ENCODE measurements around the gene C19orf81. TPM values are rescaled to one million over a fixed set of nuclear protein-coding genes. Genes with fewer than 3 reads are reported as not detected.
A peak's percentile ranks its signal among the peaks of the same experiment; 100 is the strongest.

Gene C19orf81
- total and polyA plus RNA-seq, 9 of the 15 experiments (the other 6 are each of a cell fraction or from before 2014, with no cell fraction given) = 2.5 to 42.9 (median 33.0) TPM; not detected in 4

DNA sequence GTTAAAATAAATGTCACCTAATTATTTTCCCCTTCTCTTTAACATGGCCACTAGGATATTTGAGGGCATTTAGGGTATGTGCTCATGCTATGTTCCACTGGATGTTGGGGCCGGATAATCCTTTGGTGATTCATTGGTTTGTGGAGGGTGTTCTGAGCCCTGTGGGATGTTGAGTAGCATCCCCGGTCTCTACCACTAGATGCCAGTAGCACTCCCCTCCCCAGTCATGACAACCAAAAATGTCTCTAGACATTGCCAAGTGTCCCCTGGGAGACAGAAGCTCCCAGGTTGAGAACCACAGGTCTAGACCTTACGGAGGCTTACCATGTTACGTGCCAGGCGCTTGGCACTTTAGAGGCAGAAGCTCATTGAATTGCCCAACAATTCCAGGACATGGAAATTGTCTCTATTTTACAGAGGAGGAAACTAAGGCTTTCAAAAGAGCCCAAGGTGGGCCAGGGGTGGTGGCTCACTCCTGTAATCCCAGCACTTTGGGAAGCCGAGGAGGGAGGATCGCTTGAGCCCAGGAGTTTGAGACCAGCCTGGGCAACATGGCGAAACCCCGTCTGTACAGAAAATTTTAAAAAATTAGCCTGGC lies 56.3 kb downstream of the C19orf81 start (continued):
- TF ChIP-seq CREM (IDR thresholded peaks at IDR 0.05; ENCODE audit: low read depth) = 0 out of 2 replicates have a peak, but pooled peaks have one; percentile 15
- TF ChIP-seq HMG20A (CRISPR knock-in tag; conservative IDR thresholded peaks at IDR 0.05) = no peak
- TF ChIP-seq, protein P1, sequence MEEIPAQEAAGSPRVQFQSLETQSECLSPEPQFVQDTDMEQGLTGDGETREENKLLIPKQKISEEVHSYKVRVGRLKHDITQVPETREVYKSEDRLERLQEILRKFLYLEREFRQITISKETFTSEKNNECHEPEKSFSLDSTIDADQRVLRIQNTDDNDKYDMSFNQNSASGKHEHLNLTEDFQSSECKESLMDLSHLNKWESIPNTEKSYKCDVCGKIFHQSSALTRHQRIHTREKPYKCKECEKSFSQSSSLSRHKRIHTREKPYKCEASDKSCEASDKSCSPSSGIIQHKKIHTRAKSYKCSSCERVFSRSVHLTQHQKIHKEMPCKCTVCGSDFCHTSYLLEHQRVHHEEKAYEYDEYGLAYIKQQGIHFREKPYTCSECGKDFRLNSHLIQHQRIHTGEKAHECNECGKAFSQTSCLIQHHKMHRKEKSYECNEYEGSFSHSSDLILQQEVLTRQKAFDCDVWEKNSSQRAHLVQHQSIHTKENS (CRISPR knock-in tag; IDR thresholded peaks at IDR 0.05) = no peak
- no peak for TF ChIP-seq ZNF165 (CRISPR knock-in tag; IDR thresholded peaks at IDR 0.05; ENCODE audit: borderline replicate concordance)
- TF ChIP-seq, protein P2, sequence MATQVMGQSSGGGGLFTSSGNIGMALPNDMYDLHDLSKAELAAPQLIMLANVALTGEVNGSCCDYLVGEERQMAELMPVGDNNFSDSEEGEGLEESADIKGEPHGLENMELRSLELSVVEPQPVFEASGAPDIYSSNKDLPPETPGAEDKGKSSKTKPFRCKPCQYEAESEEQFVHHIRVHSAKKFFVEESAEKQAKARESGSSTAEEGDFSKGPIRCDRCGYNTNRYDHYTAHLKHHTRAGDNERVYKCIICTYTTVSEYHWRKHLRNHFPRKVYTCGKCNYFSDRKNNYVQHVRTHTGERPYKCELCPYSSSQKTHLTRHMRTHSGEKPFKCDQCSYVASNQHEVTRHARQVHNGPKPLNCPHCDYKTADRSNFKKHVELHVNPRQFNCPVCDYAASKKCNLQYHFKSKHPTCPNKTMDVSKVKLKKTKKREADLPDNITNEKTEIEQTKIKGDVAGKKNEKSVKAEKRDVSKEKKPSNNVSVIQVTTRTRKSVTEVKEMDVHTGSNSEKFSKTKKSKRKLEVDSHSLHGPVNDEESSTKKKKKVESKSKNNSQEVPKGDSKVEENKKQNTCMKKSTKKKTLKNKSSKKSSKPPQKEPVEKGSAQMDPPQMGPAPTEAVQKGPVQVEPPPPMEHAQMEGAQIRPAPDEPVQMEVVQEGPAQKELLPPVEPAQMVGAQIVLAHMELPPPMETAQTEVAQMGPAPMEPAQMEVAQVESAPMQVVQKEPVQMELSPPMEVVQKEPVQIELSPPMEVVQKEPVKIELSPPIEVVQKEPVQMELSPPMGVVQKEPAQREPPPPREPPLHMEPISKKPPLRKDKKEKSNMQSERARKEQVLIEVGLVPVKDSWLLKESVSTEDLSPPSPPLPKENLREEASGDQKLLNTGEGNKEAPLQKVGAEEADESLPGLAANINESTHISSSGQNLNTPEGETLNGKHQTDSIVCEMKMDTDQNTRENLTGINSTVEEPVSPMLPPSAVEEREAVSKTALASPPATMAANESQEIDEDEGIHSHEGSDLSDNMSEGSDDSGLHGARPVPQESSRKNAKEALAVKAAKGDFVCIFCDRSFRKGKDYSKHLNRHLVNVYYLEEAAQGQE (IDR thresholded peaks at IDR 0.05; ENCODE audit: borderline replicate concordance) = peak; percentile 87
- TF ChIP-seq, protein P2 (CRISPR knock-in tag; IDR thresholded peaks at IDR 0.05; ENCODE audit: low read depth) = no peak
- peak; percentile 56; the same call in 1 of the 2 replicates for TF ChIP-seq JUND (IDR thresholded peaks at IDR 0.05; ENCODE audit: borderline replicate concordance, low read depth, low read length)
- TF ChIP-seq JUND (tag; IDR thresholded peaks at IDR 0.05; ENCODE audit: borderline replicate concordance, low read depth, low read length) = 0 out of 3 replicates have a peak, but pooled peaks have one; percentile 14
- no peak for TF ChIP-seq TARDBP (IDR thresholded peaks at IDR 0.05)
- TF ChIP-seq BMI1 (IDR thresholded peaks at IDR 0.05; ENCODE audit: low read length) = no peak
- TF ChIP-seq CCAR2 (IDR thresholded peaks at IDR 0.05; ENCODE audit: low read depth, low read length) = no peak
- TF ChIP-seq, protein P3, sequence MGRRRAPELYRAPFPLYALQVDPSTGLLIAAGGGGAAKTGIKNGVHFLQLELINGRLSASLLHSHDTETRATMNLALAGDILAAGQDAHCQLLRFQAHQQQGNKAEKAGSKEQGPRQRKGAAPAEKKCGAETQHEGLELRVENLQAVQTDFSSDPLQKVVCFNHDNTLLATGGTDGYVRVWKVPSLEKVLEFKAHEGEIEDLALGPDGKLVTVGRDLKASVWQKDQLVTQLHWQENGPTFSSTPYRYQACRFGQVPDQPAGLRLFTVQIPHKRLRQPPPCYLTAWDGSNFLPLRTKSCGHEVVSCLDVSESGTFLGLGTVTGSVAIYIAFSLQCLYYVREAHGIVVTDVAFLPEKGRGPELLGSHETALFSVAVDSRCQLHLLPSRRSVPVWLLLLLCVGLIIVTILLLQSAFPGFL (CRISPR knock-in tag; IDR thresholded peaks at IDR 0.05) = no peak
- no peak for TF ChIP-seq ZC3H4 (CRISPR knock-in tag; IDR thresholded peaks at IDR 0.05; ENCODE audit: borderline replicate concordance)
- TF ChIP-seq CBFA2T3 (IDR thresholded peaks at IDR 0.05) = no peak
- TF ChIP-seq GTF2E2 (tag; IDR thresholded peaks at IDR 0.05) = no peak
- no peak for TF ChIP-seq MEF2A (IDR thresholded peaks at IDR 0.05; ENCODE audit: control insufficient read depth, low read depth, low read length)
- no peak for TF ChIP-seq PHB (CRISPR knock-in tag; IDR thresholded peaks at IDR 0.05)

Measured in K562 (cell line).